ENCODE results near the gene TMEM139. TPM values are rescaled to one million over a fixed set of nuclear protein-coding genes. Genes with fewer than 3 reads are reported as not detected.

The TMEM139 gene
- total RNA-seq, 1 experiment from 2014 or later: 48.4 TPM

DNA sequence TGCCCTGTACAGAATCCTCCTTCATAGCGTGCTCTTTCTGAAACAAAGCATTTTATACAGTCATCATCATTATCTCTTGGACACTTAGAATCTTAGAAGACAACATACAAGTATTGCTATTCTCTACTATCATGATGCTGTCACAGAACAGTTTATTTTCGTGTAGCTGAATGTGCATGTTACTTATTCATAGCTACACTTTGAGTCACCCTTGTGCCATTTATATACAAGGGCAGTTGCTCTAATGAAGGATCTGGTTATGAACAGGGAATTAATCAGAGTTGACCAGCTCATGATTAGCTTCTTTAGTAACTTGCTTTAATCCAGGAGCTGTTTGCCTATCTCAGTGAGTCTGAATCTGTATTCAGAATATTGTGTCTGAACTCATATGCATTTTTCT lies 14.6 kb downstream of the TMEM139 start:
- no peak overlapping the region for H3K4me3 Mint-ChIP-seq (ENCODE audit: low read depth, unreplicated experiment)
- no peak for DNase-seq
- TF ChIP-seq, protein P1, sequence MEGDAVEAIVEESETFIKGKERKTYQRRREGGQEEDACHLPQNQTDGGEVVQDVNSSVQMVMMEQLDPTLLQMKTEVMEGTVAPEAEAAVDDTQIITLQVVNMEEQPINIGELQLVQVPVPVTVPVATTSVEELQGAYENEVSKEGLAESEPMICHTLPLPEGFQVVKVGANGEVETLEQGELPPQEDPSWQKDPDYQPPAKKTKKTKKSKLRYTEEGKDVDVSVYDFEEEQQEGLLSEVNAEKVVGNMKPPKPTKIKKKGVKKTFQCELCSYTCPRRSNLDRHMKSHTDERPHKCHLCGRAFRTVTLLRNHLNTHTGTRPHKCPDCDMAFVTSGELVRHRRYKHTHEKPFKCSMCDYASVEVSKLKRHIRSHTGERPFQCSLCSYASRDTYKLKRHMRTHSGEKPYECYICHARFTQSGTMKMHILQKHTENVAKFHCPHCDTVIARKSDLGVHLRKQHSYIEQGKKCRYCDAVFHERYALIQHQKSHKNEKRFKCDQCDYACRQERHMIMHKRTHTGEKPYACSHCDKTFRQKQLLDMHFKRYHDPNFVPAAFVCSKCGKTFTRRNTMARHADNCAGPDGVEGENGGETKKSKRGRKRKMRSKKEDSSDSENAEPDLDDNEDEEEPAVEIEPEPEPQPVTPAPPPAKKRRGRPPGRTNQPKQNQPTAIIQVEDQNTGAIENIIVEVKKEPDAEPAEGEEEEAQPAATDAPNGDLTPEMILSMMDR (IDR thresholded peaks at IDR 0.05; ENCODE audit: unreplicated experiment): no peak
- H3K36me3 Mint-ChIP-seq (ENCODE audit: insufficient read depth, unreplicated experiment): peaks cover 34% of the 10 kb centered on the region
- no TSS peak for BruUV-seq (replicated peaks)
- intact Hi-C loops (cut with micrococcal nuclease; ENCODE audit: unreplicated experiment): no loop called here
- H3K4me1 Mint-ChIP-seq (ENCODE audit: low read depth, unreplicated experiment): peaks cover 14% of the 10 kb centered on the region
- CTCF ChIA-PET: interaction anchor here (1.0 to 1.9 kb wide), 3 partner anchors 9 to 59 kb away, joined by 3 to 9 read pairs (median 5); partner anchors contain the start of gene CASP2
- no peaks in the 10 kb centered on the region for H3K9me3 Mint-ChIP-seq (ENCODE audit: low read depth, unreplicated experiment)
- no peak overlapping the region for H3K27ac Mint-ChIP-seq (ENCODE audit: unreplicated experiment)
- H3K27me3 Mint-ChIP-seq (ENCODE audit: unreplicated experiment): no peaks in the 10 kb centered on the region

DNA sequence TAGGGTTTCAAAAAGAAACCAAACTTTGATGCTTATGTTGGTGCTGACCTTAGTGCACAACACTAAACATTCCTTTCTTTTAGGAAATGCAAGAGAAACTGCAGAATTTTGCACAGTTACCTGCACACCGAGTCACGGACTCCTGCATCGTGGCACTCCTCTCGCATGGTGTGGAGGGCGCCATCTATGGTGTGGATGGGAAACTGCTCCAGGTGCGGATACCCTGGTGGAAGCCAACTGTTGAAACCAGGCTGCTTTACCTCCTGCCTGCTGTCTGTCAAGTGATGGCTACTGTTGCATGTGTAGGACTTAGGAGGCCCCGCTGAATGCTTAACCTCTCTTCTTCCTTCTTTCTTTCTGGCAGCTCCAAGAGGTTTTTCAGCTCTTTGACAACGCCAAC lies 15.1 kb downstream of the TMEM139 start:
- intact Hi-C loops (cut with micrococcal nuclease; ENCODE audit: unreplicated experiment): no loop called here
- CTCF ChIA-PET: interaction anchor here (1.0 to 1.9 kb wide), 3 partner anchors 9 to 59 kb away, joined by 3 to 9 read pairs (median 5); partner anchors contain the start of gene CASP2
- no peak overlapping the region for H3K4me3 Mint-ChIP-seq (ENCODE audit: low read depth, unreplicated experiment)
- peaks cover 14% of the 10 kb centered on the region for H3K4me1 Mint-ChIP-seq (ENCODE audit: low read depth, unreplicated experiment)
- H3K27ac Mint-ChIP-seq (ENCODE audit: unreplicated experiment): no peak overlapping the region
- DNase-seq: peak; percentile 61
- no peaks in the 10 kb centered on the region for H3K9me3 Mint-ChIP-seq (ENCODE audit: low read depth, unreplicated experiment)
- H3K27me3 Mint-ChIP-seq (ENCODE audit: unreplicated experiment): no peaks in the 10 kb centered on the region
- BruUV-seq (replicated peaks): no TSS peak
- H3K36me3 Mint-ChIP-seq (ENCODE audit: insufficient read depth, unreplicated experiment): peaks cover 34% of the 10 kb centered on the region
- TF ChIP-seq, protein P1 (IDR thresholded peaks at IDR 0.05; ENCODE audit: unreplicated experiment): peak; percentile 55

DNA sequence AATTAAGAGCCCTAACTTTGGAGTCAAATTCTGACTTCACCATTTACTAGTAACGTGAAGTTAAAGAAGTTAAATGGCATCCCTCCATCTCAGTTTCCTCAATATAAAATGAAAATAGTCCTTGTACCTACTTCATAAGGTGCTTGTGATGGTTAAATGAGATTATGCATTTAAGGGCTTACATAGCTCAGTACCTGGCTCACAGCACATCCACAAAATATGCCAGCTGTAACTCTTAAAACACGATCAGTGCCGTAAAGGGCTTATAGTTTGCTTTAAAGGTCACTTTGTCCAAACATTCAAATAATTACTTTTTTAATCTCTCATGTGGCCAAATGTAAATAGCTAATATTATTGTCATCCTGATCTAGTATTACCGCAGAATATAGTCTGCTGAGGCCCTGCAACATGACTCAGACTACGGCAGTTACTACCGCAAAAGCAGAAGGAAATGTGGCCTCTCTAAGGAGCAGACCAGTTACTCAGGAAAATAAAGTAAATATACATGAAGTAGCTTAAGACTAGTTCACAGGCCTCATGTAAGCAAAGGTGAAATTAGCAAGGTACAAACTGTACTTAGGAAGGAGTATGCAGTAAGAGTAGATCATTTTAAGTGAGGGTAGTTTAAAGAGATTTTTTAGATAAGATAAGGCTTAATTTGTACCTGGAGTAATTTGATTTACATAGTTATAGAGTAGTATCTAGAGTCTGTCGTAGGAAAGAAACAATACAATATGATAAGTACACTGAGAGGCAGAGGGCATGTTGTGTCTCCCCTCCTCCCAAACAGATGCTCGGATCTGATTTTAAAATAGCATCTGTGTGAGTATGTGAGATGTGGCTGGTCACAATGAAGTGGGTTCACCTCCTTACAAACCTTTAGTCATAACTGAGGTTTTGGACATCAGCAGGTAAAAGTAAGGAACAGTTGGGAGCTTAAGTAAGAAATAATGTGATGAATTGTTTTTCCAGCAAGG lies 16.5 kb downstream of the TMEM139 start:
- peaks cover 45% of the 10 kb centered on the region for H3K36me3 Mint-ChIP-seq (ENCODE audit: insufficient read depth, unreplicated experiment)
- peaks cover 13% of the 10 kb centered on the region for H3K4me1 Mint-ChIP-seq (ENCODE audit: low read depth, unreplicated experiment)
- intact Hi-C loops (cut with micrococcal nuclease; ENCODE audit: unreplicated experiment): no loop called here
- no peak for DNase-seq
- CTCF ChIA-PET: no interaction called here
- BruUV-seq (replicated peaks): no TSS peak
- TF ChIP-seq, protein P1 (IDR thresholded peaks at IDR 0.05; ENCODE audit: unreplicated experiment): no peak
- H3K27ac Mint-ChIP-seq (ENCODE audit: unreplicated experiment): no peak overlapping the region
- H3K9me3 Mint-ChIP-seq (ENCODE audit: low read depth, unreplicated experiment): no peaks in the 10 kb centered on the region
- no peaks in the 10 kb centered on the region for H3K27me3 Mint-ChIP-seq (ENCODE audit: unreplicated experiment)
- no peak overlapping the region for H3K4me3 Mint-ChIP-seq (ENCODE audit: low read depth, unreplicated experiment)

DNA sequence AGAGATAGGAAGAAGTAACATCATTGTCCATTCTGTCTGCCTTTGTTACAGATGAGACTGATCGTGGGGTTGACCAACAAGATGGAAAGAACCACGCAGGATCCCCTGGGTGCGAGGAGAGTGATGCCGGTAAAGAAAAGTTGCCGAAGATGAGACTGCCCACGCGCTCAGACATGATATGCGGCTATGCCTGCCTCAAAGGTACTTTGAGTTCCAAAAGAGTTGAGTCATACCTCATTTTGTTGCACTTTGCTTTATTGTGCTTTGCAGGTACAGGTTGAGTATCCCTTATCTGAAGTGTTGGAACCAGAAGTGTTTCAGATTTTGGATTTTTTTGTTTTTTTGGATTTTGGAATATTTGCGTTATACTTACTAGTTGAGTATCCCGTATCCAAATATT lies 19.0 kb downstream of the TMEM139 start:
- no peaks in the 10 kb centered on the region for H3K9me3 Mint-ChIP-seq (ENCODE audit: low read depth, unreplicated experiment)
- no peak for DNase-seq

More for the DNA sequence above, 19.0 kb downstream of the TMEM139 start:
- H3K36me3 Mint-ChIP-seq (ENCODE audit: insufficient read depth, unreplicated experiment): peaks cover 66% of the 10 kb centered on the region
- H3K4me1 Mint-ChIP-seq (ENCODE audit: low read depth, unreplicated experiment): peaks cover 10% of the 10 kb centered on the region
- intact Hi-C loops (cut with micrococcal nuclease; ENCODE audit: unreplicated experiment): no loop called here
- CTCF ChIA-PET: interaction anchor here (0.6 kb wide), 1 partner anchor 46 kb away, joined by 4 read pairs; no protein-coding TSS in a partner anchor
- TF ChIP-seq, protein P1 (IDR thresholded peaks at IDR 0.05; ENCODE audit: unreplicated experiment): no peak
- no peak overlapping the region for H3K27ac Mint-ChIP-seq (ENCODE audit: unreplicated experiment)
- H3K4me3 Mint-ChIP-seq (ENCODE audit: low read depth, unreplicated experiment): no peak overlapping the region
- no TSS peak for BruUV-seq (replicated peaks)
- H3K27me3 Mint-ChIP-seq (ENCODE audit: unreplicated experiment): no peaks in the 10 kb centered on the region
